ENCODE results near the gene ACBD4. TPM values are rescaled to one million over a fixed set of nuclear protein-coding genes. Genes with fewer than 3 reads are reported as not detected.

ACBD4 gene
- total RNA-seq, 2 experiments from 2014 or later: 10.0 to 12.5 TPM

GRCh38 chr17:45130681-45131615 lies 4.5 kb upstream of the ACBD4 start:
- H3K4me3 Mint-ChIP-seq: peak overlapping the region; percentile 67
- no peaks in the 10 kb centered on the region for H3K36me3 Mint-ChIP-seq (ENCODE audit: low read depth)
- ATAC-seq (no peak), DNase-seq (no peak)
- no peak overlapping the region for H3K27ac Mint-ChIP-seq
- CTCF ChIA-PET: interaction anchor here (0.9 kb wide), 1 partner anchor 61 kb away, joined by 3 read pairs; no protein-coding TSS in a partner anchor
- POLR2A ChIA-PET: interaction anchor here (1.0 to 1.1 kb wide), 2 partner anchors 17 to 21 kb away, joined by 3 to 4 read pairs; partner anchors contain the start of gene HEXIM1
- peaks cover 13% of the 10 kb centered on the region for H3K4me1 Mint-ChIP-seq (ENCODE audit: low read depth)
- H3K27me3 Mint-ChIP-seq (ENCODE audit: low read depth): peaks cover 10% of the 10 kb centered on the region
- H3K9me3 Mint-ChIP-seq (ENCODE audit: insufficient read depth): no peaks in the 10 kb centered on the region

DNA sequence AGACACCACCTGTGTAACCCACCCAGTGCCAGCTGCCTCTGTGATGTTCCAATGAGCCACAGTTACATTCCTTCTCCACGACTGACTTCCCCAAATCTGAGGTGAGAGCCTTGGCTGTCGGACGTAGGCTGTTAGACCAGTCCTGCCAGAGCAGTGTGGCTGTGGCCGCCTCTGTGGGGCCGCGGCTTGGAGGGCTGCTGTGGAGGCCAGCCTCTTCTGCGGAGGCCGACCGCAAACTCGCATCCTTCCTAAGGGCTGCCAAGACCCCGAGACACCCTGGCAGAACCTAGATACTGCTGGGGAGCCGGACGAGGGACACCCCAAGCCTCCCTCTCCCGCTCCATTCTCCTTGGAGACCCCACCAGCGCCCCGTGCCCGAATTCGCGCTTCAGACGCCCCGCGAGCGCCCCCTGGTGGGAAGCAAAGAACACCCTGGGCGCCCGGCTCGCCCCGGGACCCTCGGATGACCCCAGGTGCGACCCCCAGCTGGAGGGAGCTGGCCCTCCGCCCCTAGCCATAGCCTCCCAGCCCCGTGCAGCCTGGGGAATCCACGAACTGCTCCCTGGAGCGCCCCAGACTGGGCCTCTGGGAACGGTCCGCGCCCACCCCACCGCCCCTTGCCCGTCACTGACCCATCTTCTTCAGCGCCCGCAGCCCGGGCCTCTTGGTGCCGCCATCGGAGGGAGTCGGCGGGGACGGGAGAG lies 3.7 kb upstream of the ACBD4 start:
- peaks cover 21% of the 10 kb centered on the region for H3K4me1 Mint-ChIP-seq (ENCODE audit: low read depth)
- no peaks in the 10 kb centered on the region for H3K36me3 Mint-ChIP-seq (ENCODE audit: low read depth)
- POLR2A ChIA-PET: interaction anchor here (1.1 kb wide), 1 partner anchor 16 kb away, joined by 3 read pairs; the partner anchor contains the start of gene HEXIM1
- CTCF ChIA-PET: interaction anchor here (0.7 to 10.8 kb wide), 5 partner anchors 18 to 68 kb away, joined by 3 to 365 read pairs (median 3); partner anchors contain the start of gene HEXIM2
- H3K4me3 Mint-ChIP-seq: peak overlapping the region; percentile 67
- H3K27ac Mint-ChIP-seq: no peak overlapping the region
- H3K27me3 Mint-ChIP-seq (ENCODE audit: low read depth): peaks cover 10% of the 10 kb centered on the region
- DNase-seq (peak; percentile 57), ATAC-seq (no peak)
- no peaks in the 10 kb centered on the region for H3K9me3 Mint-ChIP-seq (ENCODE audit: insufficient read depth)

- ChIA-PET POLR2A (no interaction called here), CTCF (interaction anchor here (0.7 to 10.8 kb wide), 7 partner anchors 18 to 81 kb away, joined by 3 to 365 read pairs (median 3); partner anchors contain the start of genes DCAKD, HEXIM2 and NMT1)
- Mint-ChIP-seq H3K27ac (peak within 1 kb of the TSS; percentile 78), H3K9me3 (ENCODE audit: insufficient read depth) (no peaks in the 10 kb centered on the region), H3K36me3 (ENCODE audit: low read depth) (no peaks in the 10 kb centered on the region), H3K4me1 (ENCODE audit: low read depth) (peaks cover 22% of the 10 kb centered on the region), H3K27me3 (ENCODE audit: low read depth) (peaks cover 10% of the 10 kb centered on the region), H3K4me3 (peak within 1 kb of the TSS; percentile 87)
- ATAC-seq: no peak
- DNase-seq: no peak
Observed at GRCh38 chr17:45132320-45132571, 3.2 kb upstream of the ACBD4 start, which contains the start of gene PLCD3. Gene PLCD3 (minus strand): TSS chr17:45132515. CDS start chr17:45132410, 105 bp downstream.

DNA sequence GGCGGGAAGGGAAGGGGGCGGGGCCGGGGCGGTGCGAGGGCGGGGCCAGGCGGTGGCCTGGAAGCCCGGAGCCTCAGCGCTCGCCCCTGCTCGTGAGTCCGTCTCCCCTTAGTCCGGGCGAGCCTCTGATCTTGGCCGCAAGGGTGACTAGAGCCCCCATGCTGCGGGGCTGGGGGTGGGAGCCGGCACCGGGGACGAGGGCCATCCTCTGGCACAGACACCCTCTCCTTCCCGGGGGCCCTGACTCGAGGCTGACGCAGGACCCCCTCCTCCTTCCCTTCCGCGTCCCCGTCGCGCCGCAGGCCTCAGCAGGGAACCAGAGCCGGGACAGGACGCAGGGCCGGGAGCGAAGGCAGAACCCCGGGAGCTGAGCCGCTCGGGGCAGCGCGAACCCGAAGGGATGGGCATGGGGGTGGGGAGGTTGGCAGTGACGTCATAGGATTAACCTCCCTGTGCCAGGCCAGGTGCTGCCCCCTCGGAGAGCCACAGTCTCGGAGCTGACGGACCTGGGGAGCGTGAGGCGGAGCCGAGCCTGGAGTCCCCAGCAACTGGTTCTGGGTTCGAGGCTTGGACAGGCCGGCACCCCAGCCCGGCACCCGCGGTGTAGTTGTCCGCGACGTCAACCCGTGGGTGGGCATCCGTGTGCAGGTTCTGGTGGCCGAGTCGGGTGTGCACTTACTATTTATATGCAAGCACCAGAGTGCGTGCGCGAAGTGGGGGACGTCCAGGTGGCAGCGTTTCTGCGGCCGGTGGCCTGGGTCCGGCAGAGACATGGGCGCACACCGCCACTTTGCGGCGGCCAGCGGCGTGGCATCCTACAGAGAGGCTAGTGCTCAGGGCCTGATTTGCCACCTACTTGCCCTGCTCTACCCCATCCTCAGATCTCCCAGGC lies 2.7 kb upstream of the ACBD4 start:
- DNase-seq: peak; percentile 77
- POLR2A ChIA-PET: interaction anchor here (0.7 kb wide), 1 partner anchor 16 kb away, joined by 4 read pairs; the partner anchor contains the start of gene HEXIM1
- Mint-ChIP-seq H3K27me3 (ENCODE audit: low read depth) (peaks cover 10% of the 10 kb centered on the region), H3K36me3 (ENCODE audit: low read depth) (no peaks in the 10 kb centered on the region), H3K4me3 (peak overlapping the region; percentile 87), H3K9me3 (ENCODE audit: insufficient read depth) (no peaks in the 10 kb centered on the region), H3K4me1 (ENCODE audit: low read depth) (peaks cover 22% of the 10 kb centered on the region), H3K27ac (peak overlapping the region; percentile 78)
- CTCF ChIA-PET: interaction anchor here (0.7 to 10.8 kb wide), 7 partner anchors 17 to 82 kb away, joined by 3 to 365 read pairs (median 3); partner anchors contain the start of genes DCAKD, HEXIM2 and NMT1
- ATAC-seq: peak; percentile 48

GRCh38 chr17:45135978-45136791 lies 698 bp downstream of the ACBD4 start:
- H3K9me3 Mint-ChIP-seq (ENCODE audit: insufficient read depth): no peaks in the 10 kb centered on the region
- peak overlapping the region; percentile 84 for H3K27ac Mint-ChIP-seq
- ChIA-PET POLR2A (interaction anchor here (0.6 to 5.6 kb wide), 8 partner anchors 8 to 179 kb away, joined by 3 to 66 read pairs (median 4); partner anchors contain the start of genes HEXIM1, HEXIM2 and NMT1), CTCF (interaction anchor here (0.6 to 10.8 kb wide), 92 partner anchors 9 to 372 kb away, joined by 3 to 365 read pairs (median 6); partner anchors contain the start of genes DCAKD, EFTUD2, FMNL1 and GFAP)
- peaks cover 25% of the 10 kb centered on the region for H3K4me1 Mint-ChIP-seq (ENCODE audit: low read depth)
- H3K36me3 Mint-ChIP-seq (ENCODE audit: low read depth): no peaks in the 10 kb centered on the region
- ATAC-seq (no peak), DNase-seq (no peak)
- H3K4me3 Mint-ChIP-seq: peak overlapping the region; percentile 88
- peaks cover 4% of the 10 kb centered on the region for H3K27me3 Mint-ChIP-seq (ENCODE audit: low read depth)

- Mint-ChIP-seq H3K4me3 (peak overlapping the region; percentile 88), H3K9me3 (ENCODE audit: insufficient read depth) (no peaks in the 10 kb centered on the region), H3K36me3 (ENCODE audit: low read depth) (no peaks in the 10 kb centered on the region), H3K27ac (peak overlapping the region; percentile 57), H3K27me3 (ENCODE audit: low read depth) (no peaks in the 10 kb centered on the region), H3K4me1 (ENCODE audit: low read depth) (peaks cover 30% of the 10 kb centered on the region)
- ATAC-seq (no peak), DNase-seq (no peak)
- POLR2A ChIA-PET: interaction anchor here (2.2 to 5.6 kb wide), 2 partner anchors 12 to 60 kb away, joined by 10 to 66 read pairs; partner anchors contain the start of gene HEXIM1
- CTCF ChIA-PET: interaction anchor here (2.9 to 10.8 kb wide), 3 partner anchors 15 to 63 kb away, joined by 122 to 365 read pairs (median 344); partner anchors contain the start of genes HEXIM1 and HEXIM2
Observed at GRCh38 chr17:45136846-45137560, 1.5 kb downstream of the ACBD4 start.

DNA sequence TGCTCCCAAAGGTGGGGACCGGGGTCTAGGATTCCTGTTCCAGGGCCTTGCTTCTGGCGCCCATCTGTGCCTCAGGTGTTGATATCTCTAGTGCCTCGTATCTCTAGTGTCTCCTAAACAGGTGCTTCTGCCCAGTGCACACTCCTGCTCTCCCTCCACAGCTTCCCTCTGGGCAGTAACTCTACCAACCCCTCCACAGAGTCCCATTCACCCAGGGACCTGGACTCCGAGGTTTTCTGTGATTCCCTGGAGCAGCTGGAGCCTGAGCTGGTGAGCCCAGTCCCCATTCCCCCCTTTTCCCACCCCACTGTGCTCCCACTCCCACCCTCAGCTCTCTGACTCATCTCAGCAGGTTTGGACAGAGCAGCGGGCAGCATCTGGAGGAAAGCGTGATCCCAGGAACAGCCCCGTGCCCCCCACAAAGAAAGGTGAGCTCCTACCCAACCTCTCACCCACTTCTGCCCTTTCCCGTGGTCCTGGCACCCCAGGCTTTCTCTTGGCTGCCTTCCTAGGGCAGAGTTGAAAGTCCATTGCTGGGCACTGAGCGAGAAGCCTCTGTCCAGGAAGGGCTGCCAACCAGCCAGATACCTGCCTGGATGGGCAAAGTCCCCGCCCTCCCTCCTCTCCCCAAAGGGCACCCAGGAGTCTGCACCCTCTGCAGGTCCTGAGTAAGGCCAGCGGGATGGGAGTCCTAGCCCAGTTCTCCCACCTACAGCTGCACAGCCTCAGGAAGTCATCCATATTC lies 2.2 kb downstream of the ACBD4 start:
- ATAC-seq: no peak
- ChIA-PET CTCF (interaction anchor here (3.1 to 10.8 kb wide), 2 partner anchors 15 to 62 kb away, joined by 344 to 365 read pairs; partner anchors contain the start of gene HEXIM1), POLR2A (interaction anchor here (5.6 kb wide), 1 partner anchor 11 kb away, joined by 66 read pairs; the partner anchor contains the start of gene HEXIM1)
- H3K36me3 Mint-ChIP-seq (ENCODE audit: low read depth): no peaks in the 10 kb centered on the region
- H3K9me3 Mint-ChIP-seq (ENCODE audit: insufficient read depth): no peaks in the 10 kb centered on the region
- DNase-seq: no peak
- no peaks in the 10 kb centered on the region for H3K27me3 Mint-ChIP-seq (ENCODE audit: low read depth)
- no peak overlapping the region for H3K27ac Mint-ChIP-seq
- H3K4me1 Mint-ChIP-seq (ENCODE audit: low read depth): peaks cover 30% of the 10 kb centered on the region
- H3K4me3 Mint-ChIP-seq: no peak overlapping the region

GRCh38 chr17:45138911-45139532 lies 3.5 kb downstream of the ACBD4 start:
- CTCF ChIA-PET: interaction anchor here (1.0 to 10.8 kb wide), 3 partner anchors 11 to 61 kb away, joined by 4 to 365 read pairs (median 6); no protein-coding TSS in a partner anchor
- DNase-seq: no peak
- Mint-ChIP-seq H3K4me3 (no peak overlapping the region), H3K36me3 (ENCODE audit: low read depth) (no peaks in the 10 kb centered on the region), H3K27ac (no peak overlapping the region), H3K9me3 (ENCODE audit: insufficient read depth) (no peaks in the 10 kb centered on the region), H3K4me1 (ENCODE audit: low read depth) (peaks cover 28% of the 10 kb centered on the region), H3K27me3 (ENCODE audit: low read depth) (no peaks in the 10 kb centered on the region)
- POLR2A ChIA-PET: interaction anchor here (0.6 to 5.6 kb wide), 3 partner anchors 10 to 22 kb away, joined by 5 to 66 read pairs (median 6); partner anchors contain the start of genes HEXIM1 and HEXIM2
- no peak for ATAC-seq

- DNase-seq (no peak), ATAC-seq (no peak)
- Mint-ChIP-seq H3K4me3 (no peak overlapping the region), H3K4me1 (ENCODE audit: low read depth) (peaks cover 28% of the 10 kb centered on the region), H3K27ac (no peak overlapping the region), H3K27me3 (ENCODE audit: low read depth) (no peaks in the 10 kb centered on the region), H3K36me3 (ENCODE audit: low read depth) (no peaks in the 10 kb centered on the region), H3K9me3 (ENCODE audit: insufficient read depth) (no peaks in the 10 kb centered on the region)
- ChIA-PET POLR2A (interaction anchor here (0.6 to 5.6 kb wide), 3 partner anchors 9 to 22 kb away, joined by 5 to 66 read pairs (median 6); partner anchors contain the start of genes HEXIM1 and HEXIM2), CTCF (interaction anchor here (1.0 to 10.8 kb wide), 3 partner anchors 10 to 60 kb away, joined by 4 to 365 read pairs (median 6); no protein-coding TSS in a partner anchor)
Observed at GRCh38 chr17:45139533-45139920, 4.0 kb downstream of the ACBD4 start.
